ENCODE measurements around the gene NT5C3A. TPM values are rescaled to one million over a fixed set of nuclear protein-coding genes. Genes with fewer than 3 reads are reported as not detected.

NT5C3A gene
- polyA plus RNA-seq, 1 experiment, result 20.3 TPM

GRCh38 chr7:33076737-33077136 lies 14.2 kb upstream of the NT5C3A start:
- no peak for TF ChIP-seq CTCF (IDR thresholded peaks at IDR 0.05; ENCODE audit: low read depth, low read length)
- Histone ChIP-seq H3K27ac (ENCODE audit: low read depth, low read length) (no peak overlapping the region), H3K4me3 (ENCODE audit: low read depth, low read length) (no peak overlapping the region), H3K27me3 (ENCODE audit: control insufficient read depth, insufficient read depth, low read length) (peaks cover 19% of the 10 kb centered on the region), H3K9me3 (ENCODE audit: control insufficient read depth, insufficient read depth, low read length) (no peaks in the 10 kb centered on the region)
- ChIA-PET POLR2A (no interaction called here), CTCF (no interaction called here)
- no peak for DNase-seq (ENCODE audit: low read depth, low spot score)

GRCh38 chr7:33075818-33076518 lies 13.4 kb upstream of the NT5C3A start:
- peaks cover 19% of the 10 kb centered on the region for H3K27me3 ChIP-seq (ENCODE audit: control insufficient read depth, insufficient read depth, low read length)
- H3K4me3 ChIP-seq (ENCODE audit: low read depth, low read length), result no peak overlapping the region
- ChIA-PET CTCF (interaction anchor here (1.0 to 1.6 kb wide), 2 partner anchors 32 to 275 kb away, joined by 3 to 5 read pairs; no protein-coding TSS in a partner anchor), POLR2A (no interaction called here)
- no peaks in the 10 kb centered on the region for H3K9me3 ChIP-seq (ENCODE audit: control insufficient read depth, insufficient read depth, low read length)
- DNase-seq (ENCODE audit: low read depth, low spot score), result no peak
- no peak for TF ChIP-seq CTCF (IDR thresholded peaks at IDR 0.05; ENCODE audit: low read depth, low read length)
- no peak overlapping the region for H3K27ac ChIP-seq (ENCODE audit: low read depth, low read length)

GRCh38 chr7:33073243-33073642 lies 10.7 kb upstream of the NT5C3A start:
- H3K4me3 ChIP-seq (ENCODE audit: low read depth, low read length), result no peak overlapping the region
- H3K27ac ChIP-seq (ENCODE audit: low read depth, low read length), result no peak overlapping the region
- H3K9me3 ChIP-seq (ENCODE audit: control insufficient read depth, insufficient read depth, low read length), result peaks cover 7% of the 10 kb centered on the region
- peaks cover 14% of the 10 kb centered on the region for H3K27me3 ChIP-seq (ENCODE audit: control insufficient read depth, insufficient read depth, low read length)
- TF ChIP-seq CTCF (IDR thresholded peaks at IDR 0.05; ENCODE audit: low read depth, low read length), result no peak
- no peak for DNase-seq (ENCODE audit: low read depth, low spot score)
- ChIA-PET POLR2A (interaction anchor here (1.8 kb wide), 1 partner anchor 11 kb away, joined by 5 read pairs; the partner anchor contains the start of gene NT5C3A), CTCF (interaction anchor here (0.9 to 4.0 kb wide), 7 partner anchors 10 to 273 kb away, joined by 3 to 23 read pairs (median 6); no protein-coding TSS in a partner anchor)

- no peak overlapping the region for H3K27ac ChIP-seq (ENCODE audit: low read depth, low read length)
- H3K27me3 ChIP-seq (ENCODE audit: control insufficient read depth, insufficient read depth, low read length), result peaks cover 10% of the 10 kb centered on the region
- H3K4me3 ChIP-seq (ENCODE audit: low read depth, low read length), result no peak overlapping the region
- no peak for TF ChIP-seq CTCF (IDR thresholded peaks at IDR 0.05; ENCODE audit: low read depth, low read length)
- peaks cover 7% of the 10 kb centered on the region for H3K9me3 ChIP-seq (ENCODE audit: control insufficient read depth, insufficient read depth, low read length)
- POLR2A ChIA-PET, result interaction anchor here (1.8 kb wide), 1 partner anchor 10 kb away, joined by 5 read pairs; the partner anchor contains the start of gene NT5C3A
- DNase-seq (ENCODE audit: low read depth, low spot score), result peak; percentile 21
- CTCF ChIA-PET, result interaction anchor here (0.9 to 4.0 kb wide), 7 partner anchors 9 to 272 kb away, joined by 3 to 23 read pairs (median 6); no protein-coding TSS in a partner anchor
These were observed 9.9 kb upstream of the NT5C3A start for GRCh38 chr7:33072471-33072870.

- TF ChIP-seq CTCF (IDR thresholded peaks at IDR 0.05; ENCODE audit: low read depth, low read length), result no peak
- ChIA-PET CTCF (interaction anchor here (4.0 kb wide), 1 partner anchor 224 kb away, joined by 23 read pairs; no protein-coding TSS in a partner anchor), POLR2A (no interaction called here)
- Histone ChIP-seq H3K27ac (ENCODE audit: low read depth, low read length) (no peak overlapping the region), H3K4me3 (ENCODE audit: low read depth, low read length) (no peak overlapping the region), H3K27me3 (ENCODE audit: control insufficient read depth, insufficient read depth, low read length) (no peaks in the 10 kb centered on the region), H3K9me3 (ENCODE audit: control insufficient read depth, insufficient read depth, low read length) (peaks cover 7% of the 10 kb centered on the region)
- no peak for DNase-seq (ENCODE audit: low read depth, low spot score)
These were observed 8.3 kb upstream of the NT5C3A start for GRCh38 chr7:33070831-33071230.

Data from AG04450 (cell line).